Stimulated activated CD4-positive, alpha-beta T cell treated with anti-CD3 and anti-CD28 coated beads, Interleukin-1b, Interleukin-23, amount 100 ng/mL, for 48 hours (primary cell): ENCODE results near the gene NAAA.
"Not testable (repeated sequence)": the region's sequence is repeated elsewhere in the genome, so short reads cannot be mapped to it uniquely, and the experiment has no call there.

ENCODE experiments used
- DNase-seq: peaks from one replicate; pipeline ENCODE4 v3.0.0-alpha.2; 2020

The NAAA gene

DNA sequence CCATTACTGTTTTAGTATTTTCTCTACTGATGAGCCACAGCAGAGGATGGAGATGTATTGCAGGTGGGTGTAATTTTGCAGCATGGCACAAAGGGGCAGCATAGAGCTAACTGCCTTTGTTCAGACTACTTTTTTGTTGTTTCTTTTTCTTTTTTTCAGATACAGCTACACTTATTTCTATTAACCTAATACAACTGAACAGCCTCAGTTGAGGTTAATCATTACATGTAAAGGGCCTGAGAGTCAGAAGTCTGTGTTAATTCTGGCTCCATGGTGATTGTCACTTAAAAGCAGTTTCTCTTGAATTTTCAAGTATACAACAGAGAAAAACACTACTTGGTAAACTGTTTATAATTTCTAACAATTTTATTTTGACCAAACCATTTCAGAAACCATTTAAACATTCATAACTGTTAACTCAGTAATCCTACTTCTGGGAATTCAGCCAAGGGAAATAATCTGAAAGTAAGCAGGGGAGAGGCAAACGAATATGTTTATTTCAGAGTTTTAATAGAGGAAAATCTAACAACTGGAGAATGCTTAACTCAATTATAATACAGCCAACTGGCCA, 24.6 kb downstream of the NAAA start:
- DNase-seq, result no peak

DNA sequence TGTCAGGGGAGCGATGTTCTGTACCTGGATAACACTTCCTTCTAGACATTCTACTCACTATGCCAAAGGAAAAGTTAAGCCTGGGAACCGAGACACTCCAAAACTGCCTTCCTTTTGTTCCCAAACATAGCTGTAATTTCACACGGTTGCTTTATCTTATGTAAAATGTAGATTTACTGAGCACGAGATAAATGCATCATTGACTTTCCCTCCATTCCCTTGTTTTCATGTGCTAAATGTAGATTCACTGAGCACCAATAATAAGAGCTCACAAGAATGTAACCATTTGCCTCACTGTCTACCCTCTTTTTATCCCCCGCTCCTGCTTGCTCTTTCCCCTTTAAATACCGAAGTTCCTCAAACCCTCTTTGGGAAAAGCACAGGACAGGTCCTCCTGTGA, 27.8 kb downstream of the NAAA start:
- no peak for DNase-seq

DNA sequence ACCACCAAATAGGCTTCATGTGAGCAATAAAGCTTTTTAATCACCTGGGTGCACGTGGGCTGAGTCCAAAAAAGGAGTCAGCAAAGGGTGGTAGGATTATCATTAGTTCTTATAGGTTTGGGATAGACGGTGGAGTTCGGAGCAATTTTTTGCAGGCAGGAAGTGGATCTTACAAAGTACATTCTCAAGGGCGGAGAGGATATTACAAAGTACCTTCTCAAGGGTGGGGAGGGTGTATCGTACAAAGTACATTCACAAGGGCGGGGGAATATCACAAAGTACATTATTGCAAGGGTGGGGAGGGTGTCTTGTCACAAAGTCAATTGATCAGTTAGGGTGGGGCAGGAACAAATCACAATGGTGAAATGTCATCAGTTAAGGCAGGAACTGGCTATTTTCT, 30.0 kb downstream of the NAAA start:
- not testable (repeated sequence) for DNase-seq

DNA sequence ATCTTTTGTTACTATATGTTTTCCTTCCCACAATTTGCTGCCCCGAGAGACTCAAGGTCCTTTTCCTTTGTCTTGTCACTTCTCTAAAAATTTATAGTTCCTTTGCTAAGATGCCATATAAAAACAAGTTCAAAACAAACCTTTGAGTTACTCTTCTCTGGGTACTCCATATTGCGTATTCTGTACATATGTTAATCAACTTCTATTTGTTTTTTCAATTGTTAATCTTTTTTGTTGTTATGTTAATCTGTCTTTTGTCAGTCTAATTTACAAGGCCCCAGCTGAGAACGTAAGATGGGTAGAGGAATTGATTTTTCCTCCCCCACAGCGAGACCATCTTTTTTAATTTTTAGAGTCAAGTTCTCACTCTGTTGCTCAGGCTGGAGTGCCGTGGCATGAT, 31.4 kb downstream of the NAAA start:
- DNase-seq, result no peak

GRCh38 chr4:75908555-75908954, 32.3 kb downstream of the NAAA start:
- DNase-seq, result no peak

- DNase-seq, result no peak
Measured at GRCh38 chr4:75907966-75908365, 32.8 kb downstream of the NAAA start.

GRCh38 chr4:75904076-75904475, 36.7 kb downstream of the NAAA start:
- no peak for DNase-seq

DNA sequence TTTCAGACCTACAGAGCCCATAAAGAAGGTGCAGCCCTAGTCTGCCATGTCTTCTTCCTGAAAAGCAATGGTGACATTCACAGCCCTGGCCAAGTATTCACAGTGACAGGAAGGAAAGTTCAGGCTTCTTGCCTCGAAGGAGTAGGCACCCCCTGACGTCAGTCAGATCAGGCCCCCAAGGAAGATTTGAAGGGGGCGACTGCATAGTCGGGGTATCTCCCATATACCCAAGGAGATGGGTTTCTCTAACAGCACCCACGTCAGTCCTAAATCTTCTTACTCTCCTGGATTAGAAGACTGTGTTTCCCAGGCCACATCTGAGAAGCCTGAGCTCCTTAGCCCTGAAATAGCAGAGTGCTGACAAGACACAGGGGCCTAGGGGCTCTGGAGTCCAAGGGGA, 38.5 kb downstream of the NAAA start, which contains the start of gene PPEF2:
Gene PPEF2, minus strand, starts transcription at position 101 of the 400 bp plus-strand sequence. CDS start 6,127 bp downstream, outside the sequence.
- DNase-seq, result no peak

GRCh38 chr4:75898536-75898935, 42.3 kb downstream of the NAAA start:
- DNase-seq, result no peak

DNA sequence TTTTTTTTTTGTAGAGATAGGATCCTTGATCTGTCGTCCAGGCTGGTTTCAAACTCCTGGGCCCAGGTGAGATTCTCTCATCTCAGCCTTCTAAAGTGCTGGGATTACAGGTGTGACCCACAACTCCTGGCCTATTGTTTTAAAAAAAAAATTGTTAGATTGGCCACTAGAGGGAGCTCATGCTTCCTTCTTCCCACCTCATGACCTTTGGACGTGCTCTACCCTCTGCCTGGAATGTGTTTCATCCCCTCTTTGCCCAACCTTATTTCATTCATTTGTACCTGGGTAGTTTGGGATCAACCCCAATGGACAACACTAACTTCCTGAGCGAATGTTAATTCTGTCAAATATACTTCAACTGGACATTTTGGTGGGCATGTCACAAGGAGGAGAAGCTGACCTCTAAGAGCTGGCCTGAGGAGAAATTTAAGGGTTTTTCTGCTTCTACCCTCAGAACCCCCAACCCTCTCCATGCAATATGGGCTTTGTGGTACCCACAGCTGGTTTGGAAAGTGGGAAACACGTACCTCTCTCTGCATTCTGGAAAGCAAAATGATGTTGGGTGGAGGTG, 45.0 kb downstream of the NAAA start:
- DNase-seq, result no peak

DNA sequence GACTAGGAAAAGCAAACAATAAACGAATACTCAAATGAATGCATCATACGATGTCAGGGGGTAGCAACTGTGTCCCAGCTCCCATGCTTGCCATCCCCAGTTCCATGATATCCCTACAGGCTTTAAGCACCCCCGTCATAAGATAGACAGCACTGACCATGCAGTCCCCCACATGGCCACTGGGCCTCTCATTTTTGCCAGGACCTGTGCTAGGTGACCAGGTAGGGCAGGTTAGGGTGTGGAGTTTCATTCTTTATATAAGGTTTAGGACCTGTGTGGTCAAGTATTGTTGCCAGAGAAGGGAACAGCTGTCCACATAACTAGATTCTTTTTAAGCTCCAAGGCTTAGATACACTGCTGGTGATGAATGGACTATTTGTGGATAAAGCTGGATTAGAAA, 48.3 kb downstream of the NAAA start:
- no peak for DNase-seq

DNA sequence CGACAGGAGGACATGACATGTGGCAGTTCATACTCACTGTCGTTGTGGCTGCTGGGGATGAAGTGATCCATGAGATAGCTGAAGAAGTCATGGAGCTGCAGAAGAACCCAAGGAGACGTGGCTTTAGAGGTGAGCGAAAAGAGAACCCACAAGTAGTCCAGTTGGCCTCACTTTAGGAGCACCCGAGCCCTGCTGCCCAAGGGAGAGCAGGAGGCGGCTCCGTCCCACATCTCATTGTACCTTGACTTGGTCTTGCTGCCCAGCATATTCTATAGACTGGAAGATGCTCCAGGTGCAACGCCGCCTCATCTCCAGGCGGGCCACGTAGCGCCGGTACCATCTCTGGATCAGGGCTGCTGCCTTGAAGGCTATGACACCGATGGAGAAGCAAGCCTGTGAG, 49.2 kb downstream of the NAAA start:
- DNase-seq, result no peak

GRCh38 chr4:75889537-75890199, 51.1 kb downstream of the NAAA start:
- no peak for DNase-seq

GRCh38 chr4:75886104-75886503, 54.7 kb downstream of the NAAA start:
- no peak for DNase-seq

GRCh38 chr4:75881476-75881875, 59.3 kb downstream of the NAAA start:
- DNase-seq, result no peak

DNA sequence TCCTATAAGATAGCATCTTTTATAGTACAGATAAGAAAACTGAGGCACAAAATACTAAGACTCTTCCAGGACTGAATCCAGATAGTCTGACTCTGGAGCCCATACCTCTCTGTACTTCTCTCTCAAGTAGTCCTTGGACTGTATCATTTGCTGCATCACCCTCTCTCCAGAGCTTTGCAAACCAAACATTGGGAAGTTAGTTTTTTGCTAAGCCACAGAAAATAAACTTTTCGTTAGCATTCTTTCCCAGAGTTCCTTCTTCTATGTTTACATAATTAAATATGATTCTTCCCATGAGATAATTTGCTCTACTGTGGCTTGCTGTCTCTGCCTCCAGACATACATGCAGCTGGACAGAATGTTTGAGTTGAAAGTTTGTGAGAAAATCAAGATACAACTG, 60.5 kb downstream of the NAAA start:
- no peak for DNase-seq

- DNase-seq, result no peak
Measured at GRCh38 chr4:75878246-75878756, 62.5 kb downstream of the NAAA start.

DNA sequence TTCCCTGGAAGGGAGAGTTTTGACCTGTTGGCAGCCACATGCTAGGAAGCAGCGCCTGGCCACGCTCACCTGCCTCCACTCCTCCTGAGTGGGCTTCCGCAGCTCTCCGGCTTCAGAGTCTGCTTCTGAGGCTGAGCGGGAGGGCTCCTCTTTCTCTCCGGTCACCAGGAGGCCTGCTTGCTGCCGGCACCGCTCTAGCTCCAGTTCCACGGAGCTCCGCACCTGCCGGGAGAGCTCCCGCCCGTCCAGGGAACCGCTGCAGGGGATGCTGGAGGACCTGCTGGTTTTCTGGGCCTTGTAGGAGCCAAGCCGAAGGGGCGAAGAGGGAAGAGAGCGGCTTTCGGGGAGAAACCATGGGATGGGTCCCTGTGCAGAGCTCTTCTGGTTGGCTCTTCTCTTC, 64.6 kb downstream of the NAAA start:
- DNase-seq, result no peak

DNA sequence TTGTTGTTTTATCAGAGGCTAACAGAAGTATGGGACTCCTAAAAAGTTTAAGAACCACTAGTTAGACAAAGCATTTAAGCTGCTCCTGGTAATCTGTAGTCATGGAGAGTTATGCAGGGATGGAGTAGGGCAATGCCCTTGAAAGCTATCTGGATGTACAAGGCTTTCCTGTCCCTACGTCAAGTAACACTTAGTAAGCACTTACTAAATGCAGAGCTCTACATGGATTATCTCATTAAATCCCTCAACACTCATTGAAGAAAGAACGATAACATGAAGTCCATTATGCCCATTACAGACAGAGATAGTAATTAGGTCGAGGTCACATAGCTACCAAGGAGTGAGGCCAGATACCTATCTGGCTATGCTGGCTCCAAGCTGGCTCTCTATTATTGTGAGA, 71.7 kb downstream of the NAAA start:
- DNase-seq, result no peak

DNA sequence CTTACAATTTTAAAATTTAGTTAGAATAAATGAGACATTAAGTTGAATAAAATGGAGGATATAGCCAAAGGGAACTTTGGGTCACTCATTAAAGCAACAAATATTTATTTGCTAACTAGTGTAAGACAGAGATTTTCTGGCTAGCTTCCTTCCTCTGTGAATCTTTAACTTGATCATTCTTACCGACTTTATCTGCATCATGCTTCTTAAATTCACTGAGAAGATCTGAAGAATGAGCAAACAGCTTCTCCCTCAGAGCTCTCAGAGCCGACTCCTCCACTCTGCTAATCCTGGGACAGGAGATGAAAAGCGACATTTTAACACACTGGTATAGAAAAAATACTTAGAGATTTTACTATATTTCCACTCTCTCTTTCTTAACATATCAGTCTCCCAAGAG, 73.7 kb downstream of the NAAA start:
- no peak for DNase-seq
